Ishikawa (cell line): ENCODE data around the gene PDS5B.

Experiments
- CEBPB ChIP-seq: IDR thresholded peaks from 2 replicates; pipeline ENCODE4 v1.6.1; 2012
- CREB1 ChIP-seq: IDR thresholded peaks from 2 replicates; pipeline ENCODE4 v1.6.1; 2012; ENCODE audit warnings: low read depth
- EGR1 ChIP-seq: IDR thresholded peaks from 2 replicates; pipeline ENCODE4 v1.6.1; 2012
- EP300 ChIP-seq: IDR thresholded peaks from 2 replicates; pipeline ENCODE4 v1.6.1; 2012; ENCODE audit warnings: borderline replicate concordance
- FOXM1 ChIP-seq: IDR thresholded peaks from 2 replicates; pipeline ENCODE4 v1.6.1; 2012; ENCODE audit warnings: low read depth, borderline replicate concordance
- MAX ChIP-seq: IDR thresholded peaks from 2 replicates; pipeline ENCODE4 v1.6.1; 2012
- NFIC ChIP-seq: IDR thresholded peaks from 2 replicates; pipeline ENCODE4 v1.6.1; 2012
- RAD21 ChIP-seq: IDR thresholded peaks from 2 replicates; pipeline ENCODE4 v1.6.1; 2012; ENCODE audit warnings: low read depth
- REST ChIP-seq: IDR thresholded peaks from 2 replicates; pipeline ENCODE4 v1.6.1; 2012; ENCODE audit warnings: low read depth, mild to moderate bottlenecking
- TAF1 ChIP-seq: IDR thresholded peaks from 2 replicates; pipeline ENCODE4 v1.6.1; 2012; ENCODE audit warnings: low read depth, mild to moderate bottlenecking
- TCF12 ChIP-seq: IDR thresholded peaks from 2 replicates; pipeline ENCODE4 v1.6.1; 2012; ENCODE audit warnings: low read depth
- TEAD4 ChIP-seq: IDR thresholded peaks from 2 replicates; pipeline ENCODE4 v1.6.1; 2012
- USF1 ChIP-seq: IDR thresholded peaks from 2 replicates; pipeline ENCODE4 v1.6.1; 2012
- YY1 ChIP-seq: IDR thresholded peaks from 2 replicates; pipeline ENCODE4 v1.6.1; 2012; ENCODE audit warnings: low read depth
- ZBTB7A ChIP-seq: IDR thresholded peaks from 2 replicates; pipeline ENCODE4 v1.6.1; 2012; ENCODE audit warnings: low read depth

The PDS5B gene

GRCh38 chr13:32600890-32601289 is 14.6 kb downstream of the PDS5B start:
- TF ChIP-seq EP300 (no peak), TCF12 (no peak), YY1 (no peak), CEBPB (no peak), TEAD4 (no peak)

- TF ChIP-seq CREB1 (no peak), REST (no peak), EGR1 (no peak), YY1 (no peak), CEBPB (no peak), MAX (no peak), TAF1 (no peak), USF1 (no peak), FOXM1 (no peak), EP300 (no peak), ZBTB7A (no peak), TEAD4 (no peak), RAD21 (no peak), NFIC (no peak), TCF12 (no peak)
Observed at GRCh38 chr13:32609428-32609827, 23.2 kb downstream of the PDS5B start.

- TF ChIP-seq RAD21 (no peak), TEAD4 (no peak), NFIC (no peak), EP300 (no peak), CEBPB (no peak), ZBTB7A (no peak)
Observed at GRCh38 chr13:32610538-32610937, 24.3 kb downstream of the PDS5B start.

GRCh38 chr13:32610977-32611376 is 24.7 kb downstream of the PDS5B start:
- TF ChIP-seq USF1: no peak
- no peak for TF ChIP-seq ZBTB7A
- no peak for TF ChIP-seq REST
- TF ChIP-seq FOXM1: no peak
- no peak for TF ChIP-seq CREB1
- TF ChIP-seq EGR1: no peak

- TF ChIP-seq NFIC (no peak), RAD21 (no peak), CEBPB (no peak), USF1 (no peak), FOXM1 (no peak), EGR1 (no peak), TAF1 (no peak), REST (no peak)
Observed at GRCh38 chr13:32616883-32617511, 30.7 kb downstream of the PDS5B start.
